OCI-M2 (cell line): ENCODE data around the gene SRP68.

Experiments used
- DNase-seq: peaks from one replicate; lab custom pipeline; 2025; ENCODE audit not compliant: unreplicated experiment; lab: John Stamatoyannopoulos, UW

SRP68 gene

DNA sequence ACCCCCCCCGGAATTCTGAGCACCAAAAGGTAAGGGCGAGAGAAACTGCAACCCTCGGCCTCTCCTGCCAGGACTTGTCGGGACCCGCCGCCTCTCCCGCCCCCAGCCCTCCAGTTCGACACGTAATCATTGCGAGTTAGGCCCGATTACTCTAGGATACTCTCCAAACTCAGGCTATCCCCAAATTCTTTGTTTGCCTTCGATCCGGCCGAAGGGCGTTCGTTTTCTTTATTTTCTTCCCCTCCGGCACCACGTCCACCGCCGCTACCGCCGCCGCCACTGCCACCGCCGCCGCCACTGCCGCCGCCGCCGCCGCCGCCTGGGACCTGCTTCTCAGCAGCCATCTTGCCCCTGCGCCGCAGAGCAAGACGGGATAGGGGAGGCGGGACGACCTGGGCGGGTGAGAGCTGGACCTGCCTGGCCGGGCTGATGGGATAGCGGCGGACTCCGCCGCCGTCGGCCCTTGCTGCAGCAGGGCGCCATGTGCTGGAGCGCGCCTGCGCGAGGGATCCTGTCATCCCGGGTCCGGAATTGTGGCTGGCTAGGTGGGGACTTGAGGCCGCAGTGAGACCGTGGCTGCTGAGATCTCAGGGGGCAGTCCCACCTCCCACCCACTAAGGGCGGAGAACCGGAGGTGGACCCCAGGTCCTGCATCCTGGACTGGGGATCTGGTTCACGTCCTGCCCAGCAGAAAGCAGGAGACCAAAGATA, at the start of gene SRP68:
Gene SRP68 (minus strand): TSS at position 370 of the 711 bp plus-strand sequence. CDS start 26 bp downstream, at position 344.
- no peak for DNase-seq

- DNase-seq: no peak
Measured at GRCh38 chr17:76121932-76122430, 49.7 kb upstream of the SRP68 start.

DNA sequence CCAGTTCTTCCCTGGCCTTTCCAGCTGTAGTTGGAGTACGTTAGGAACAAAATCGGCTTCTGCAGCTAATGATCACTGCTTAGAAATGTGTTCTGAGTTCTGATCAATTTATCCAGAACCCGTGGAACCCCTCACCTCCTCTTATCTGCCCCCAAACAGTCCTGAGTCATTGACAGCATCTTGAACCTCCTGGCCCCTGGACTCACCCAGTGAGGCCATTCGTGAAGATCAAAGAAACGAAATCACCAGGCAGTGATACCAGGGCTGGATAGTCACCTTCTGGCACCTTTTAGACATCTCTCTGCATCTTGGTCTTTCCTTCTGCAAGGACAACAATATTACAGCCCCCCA, 48.3 kb upstream of the SRP68 start:
- no peak for DNase-seq

DNA sequence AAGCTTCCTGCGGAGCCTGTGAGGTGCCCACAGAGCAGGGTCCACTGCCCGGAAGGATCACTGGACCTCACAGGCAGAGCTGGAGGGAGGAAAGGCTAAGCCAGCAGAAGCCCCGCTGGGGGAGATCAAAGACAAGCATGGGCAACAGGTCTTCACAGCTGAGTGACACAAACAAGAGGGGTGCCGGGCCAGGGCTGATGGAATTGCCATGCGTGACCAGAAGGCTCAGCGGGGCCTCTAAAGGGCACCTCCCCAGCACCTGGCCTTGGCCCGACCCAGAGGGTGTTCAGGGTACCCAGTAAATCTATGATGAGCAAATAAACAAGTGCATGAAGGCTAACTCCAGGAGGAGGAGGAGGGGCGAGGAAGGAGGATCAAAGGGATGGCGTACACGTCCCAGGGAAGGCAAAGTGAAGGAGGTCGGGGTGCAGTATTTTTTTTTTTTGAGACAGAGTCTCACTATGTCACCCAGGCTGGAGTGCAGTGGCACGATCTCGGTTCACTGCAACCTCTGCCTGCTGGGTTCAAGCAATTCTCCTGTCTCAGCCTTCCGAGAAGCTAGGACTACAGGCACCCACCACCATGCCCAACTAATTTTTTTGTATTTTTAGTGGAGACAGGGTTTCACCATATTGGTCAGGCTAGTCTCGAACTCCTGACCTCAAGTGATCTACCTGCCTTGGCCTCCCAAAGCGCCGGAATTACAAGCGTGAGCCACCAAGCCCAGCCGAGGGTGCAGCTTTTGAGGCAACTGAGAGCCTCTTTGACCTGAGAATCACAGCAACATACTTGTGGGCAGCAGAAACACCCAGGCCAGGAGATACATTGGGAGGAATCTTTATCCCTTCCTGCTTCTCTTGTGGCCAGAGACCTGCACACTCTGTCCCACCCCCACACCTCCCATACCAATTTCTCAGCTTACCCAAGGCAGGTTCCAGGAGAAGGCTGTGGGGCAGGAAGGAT, 47.4 kb upstream of the SRP68 start:
- no peak for DNase-seq

DNA sequence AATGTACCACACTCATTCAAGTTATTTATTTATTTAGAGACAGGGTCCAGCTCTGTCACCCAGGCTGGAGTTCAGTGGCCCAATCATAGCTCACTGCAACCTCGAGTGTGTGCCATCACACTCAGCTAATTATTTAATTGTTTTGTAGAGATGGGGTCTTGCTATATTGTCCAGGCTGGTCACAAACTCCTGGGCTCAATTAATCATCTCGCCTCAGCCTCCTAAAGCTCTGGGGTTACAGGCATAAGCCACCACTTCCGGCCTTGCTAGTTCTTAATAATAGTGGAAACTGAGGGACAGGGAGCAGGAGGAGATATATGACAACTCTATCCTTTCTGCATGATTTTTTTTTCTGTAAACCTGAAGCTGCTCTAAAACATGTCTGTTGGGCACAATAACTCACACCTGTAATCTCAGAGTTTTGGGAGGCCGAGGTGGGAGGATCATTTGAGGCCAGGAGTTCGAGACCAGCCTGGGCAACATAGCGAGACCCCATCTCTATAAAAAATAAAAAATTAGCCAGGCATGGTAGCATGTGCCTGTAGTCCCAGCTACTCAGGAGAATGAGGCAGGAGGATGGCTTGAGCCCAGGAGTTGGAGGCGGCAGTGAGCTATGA, 42.9 kb upstream of the SRP68 start:
- DNase-seq: no peak

- DNase-seq: no peak
Measured at GRCh38 chr17:76111956-76112355, 39.6 kb upstream of the SRP68 start.

- no peak for DNase-seq
Measured at GRCh38 chr17:76107509-76107908, 35.2 kb upstream of the SRP68 start.

DNA sequence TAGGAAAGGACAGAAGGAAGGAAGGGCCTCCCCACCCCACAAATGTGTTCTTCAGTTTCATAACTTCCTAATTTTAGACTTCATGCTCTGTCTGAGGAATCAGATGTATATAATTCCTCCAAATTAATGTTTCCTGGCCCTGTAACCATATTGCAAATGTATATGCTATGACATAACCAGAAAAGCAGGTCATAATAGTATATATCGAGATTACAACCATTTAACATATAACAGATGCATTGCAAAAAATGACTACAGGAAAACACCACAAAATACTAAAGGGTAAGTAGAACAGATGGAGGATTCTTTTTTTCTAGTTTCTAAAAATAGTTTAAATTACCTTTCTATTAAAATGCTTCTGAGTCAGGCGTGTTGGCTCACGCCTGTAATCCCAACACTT, 34.4 kb upstream of the SRP68 start:
- no peak for DNase-seq

DNA sequence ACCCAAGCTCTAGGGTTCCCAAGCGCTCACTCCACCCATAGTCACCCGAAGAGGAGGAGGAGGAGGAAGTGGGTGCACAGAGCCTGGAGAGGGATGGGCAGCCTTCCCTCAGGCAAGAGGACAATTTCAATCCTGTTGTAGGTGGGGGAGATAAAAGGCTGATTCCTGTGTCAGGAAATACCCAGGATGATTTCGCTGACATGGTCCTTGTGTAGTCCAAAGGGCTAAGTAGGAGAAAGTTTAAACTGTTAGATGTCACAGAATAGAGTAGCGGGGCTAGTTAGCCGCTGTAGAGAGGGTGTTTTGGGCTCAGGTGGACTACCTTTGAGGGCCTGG, 32.5 kb upstream of the SRP68 start:
- DNase-seq: no peak

- no peak for DNase-seq
Measured at GRCh38 chr17:76104140-76104895, 32.0 kb upstream of the SRP68 start.

DNA sequence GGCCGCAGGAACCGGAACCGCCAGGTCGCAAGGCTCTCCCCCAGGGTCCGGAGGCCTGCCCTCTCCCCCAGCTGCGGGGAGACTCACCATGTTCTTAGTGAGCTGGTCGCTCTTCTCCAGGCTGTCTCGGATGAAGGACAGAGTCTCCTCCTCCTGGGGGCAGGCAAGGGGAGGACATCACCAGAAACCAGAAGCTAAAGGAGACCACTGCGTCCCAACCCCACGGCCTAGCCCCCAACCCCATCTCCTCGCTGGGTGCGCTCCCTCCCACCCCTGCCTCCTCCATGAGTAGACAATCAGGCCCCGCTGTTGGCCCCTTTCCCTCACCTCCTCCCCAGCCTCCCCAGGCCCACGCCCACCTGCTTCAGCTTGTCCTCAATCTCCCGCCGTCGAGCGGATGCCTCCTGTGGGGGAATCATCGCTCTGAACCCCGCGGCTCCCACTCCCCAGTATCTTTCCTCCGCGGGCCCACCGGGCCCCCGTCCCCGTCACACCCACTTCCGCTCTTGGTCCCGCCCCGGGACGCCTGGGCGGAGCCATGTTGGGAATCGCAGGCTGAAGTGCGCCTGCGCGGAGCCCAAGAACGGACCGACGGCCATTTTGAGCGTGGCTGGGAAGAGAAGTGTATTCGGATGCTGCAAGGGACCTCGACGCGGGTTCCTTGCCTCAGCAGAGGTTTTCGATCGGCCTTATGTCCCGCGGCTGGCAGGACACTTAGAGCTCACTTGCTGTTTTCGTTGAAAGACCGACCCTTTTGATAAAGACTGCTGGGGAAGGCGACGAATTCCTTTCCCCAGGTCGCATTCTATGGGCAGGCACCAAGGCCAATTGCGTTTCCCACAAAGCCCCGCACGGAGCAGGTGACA, 31.2 kb upstream of the SRP68 start, which contains the start of gene EXOC7:
Gene EXOC7 (minus strand): TSS at position 514 of the 866 bp plus-strand sequence. CDS start 95 bp downstream, at position 419.
- no peak for DNase-seq

DNA sequence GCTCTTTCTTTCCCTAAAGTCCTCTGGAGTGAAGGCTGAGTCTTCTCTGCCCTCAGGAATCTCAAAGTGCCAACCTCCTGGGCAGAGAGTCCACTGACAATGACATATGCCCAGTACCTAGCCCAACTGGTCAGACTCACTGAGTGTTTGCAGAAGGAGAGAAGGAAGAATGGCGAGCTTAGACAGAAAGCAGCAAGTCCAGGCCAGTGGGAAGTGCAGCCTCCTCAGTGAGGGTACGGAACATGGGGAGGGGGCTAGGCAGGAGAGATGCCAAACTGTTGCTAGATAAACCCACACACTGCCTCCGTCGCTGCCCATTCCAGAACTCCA, 30.6 kb upstream of the SRP68 start:
- no peak for DNase-seq

GRCh38 chr17:76097716-76098295, 25.5 kb upstream of the SRP68 start:
- DNase-seq: no peak

DNA sequence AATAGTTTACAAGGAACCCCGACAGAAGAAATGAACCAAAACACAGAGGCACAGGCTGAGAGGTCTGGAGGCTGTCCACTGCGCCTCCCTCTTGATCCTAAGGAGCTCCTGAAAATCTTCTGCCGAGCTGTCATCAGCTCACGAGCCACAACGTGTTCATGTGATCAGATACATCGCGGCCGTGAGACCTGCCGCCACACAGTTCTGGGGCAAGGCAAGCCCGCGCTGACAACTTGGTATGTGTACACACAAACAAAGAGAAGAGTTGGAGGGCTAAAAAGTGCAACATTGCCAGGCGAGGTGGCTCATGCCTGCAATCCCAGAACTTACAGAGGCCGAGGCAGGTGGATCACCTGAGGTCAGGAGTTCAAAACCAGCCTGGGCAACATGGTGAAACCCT, 23.6 kb upstream of the SRP68 start:
- DNase-seq: no peak

- DNase-seq: no peak
Measured at GRCh38 chr17:76094046-76094445, 21.7 kb upstream of the SRP68 start.

- DNase-seq: no peak
Measured at GRCh38 chr17:76092526-76093413, 20.5 kb upstream of the SRP68 start.

- no peak for DNase-seq
Measured at GRCh38 chr17:76091526-76092286, 19.4 kb upstream of the SRP68 start.

- DNase-seq: no peak
Measured at GRCh38 chr17:76090517-76091129, 18.3 kb upstream of the SRP68 start.
